ENCODE data around the gene SUMO2. TPM values are rescaled to one million over a fixed set of nuclear protein-coding genes. Genes with fewer than 3 reads are reported as not detected.

The SUMO2 gene
- total RNA-seq, 1 donor from 2014 or later, result 633 TPM

DNA sequence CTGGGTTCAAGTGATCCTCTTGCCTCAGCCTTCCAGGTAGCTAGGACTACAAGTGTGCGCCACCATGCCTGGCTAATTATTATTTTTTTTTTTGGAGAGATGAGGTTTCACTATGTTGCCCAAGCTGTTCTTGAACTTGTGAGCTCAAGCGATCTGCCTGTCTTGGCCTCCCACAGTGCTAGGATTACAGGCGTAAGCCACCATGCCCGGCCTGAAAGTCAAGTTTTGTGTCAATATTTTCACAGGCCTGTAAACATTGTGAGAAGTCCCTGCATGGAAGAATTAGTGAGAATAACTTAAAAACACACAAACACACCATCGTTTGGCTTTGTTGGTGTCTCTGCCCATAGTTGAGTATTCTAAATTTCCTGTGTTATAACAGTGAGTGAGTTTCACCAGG, 45.0 kb upstream of the SUMO2 start:
- H3K4me3 Mint-ChIP-seq (ENCODE audit: low read depth), result no peak overlapping the region
- no peaks in the 10 kb centered on the region for H3K4me1 Mint-ChIP-seq (ENCODE audit: low read depth)
- H3K9me3 Mint-ChIP-seq (ENCODE audit: low read depth), result no peaks in the 10 kb centered on the region
- DNase-seq (ENCODE audit: low spot score, unreplicated experiment), result no peak
- TF ChIP-seq, protein P1, sequence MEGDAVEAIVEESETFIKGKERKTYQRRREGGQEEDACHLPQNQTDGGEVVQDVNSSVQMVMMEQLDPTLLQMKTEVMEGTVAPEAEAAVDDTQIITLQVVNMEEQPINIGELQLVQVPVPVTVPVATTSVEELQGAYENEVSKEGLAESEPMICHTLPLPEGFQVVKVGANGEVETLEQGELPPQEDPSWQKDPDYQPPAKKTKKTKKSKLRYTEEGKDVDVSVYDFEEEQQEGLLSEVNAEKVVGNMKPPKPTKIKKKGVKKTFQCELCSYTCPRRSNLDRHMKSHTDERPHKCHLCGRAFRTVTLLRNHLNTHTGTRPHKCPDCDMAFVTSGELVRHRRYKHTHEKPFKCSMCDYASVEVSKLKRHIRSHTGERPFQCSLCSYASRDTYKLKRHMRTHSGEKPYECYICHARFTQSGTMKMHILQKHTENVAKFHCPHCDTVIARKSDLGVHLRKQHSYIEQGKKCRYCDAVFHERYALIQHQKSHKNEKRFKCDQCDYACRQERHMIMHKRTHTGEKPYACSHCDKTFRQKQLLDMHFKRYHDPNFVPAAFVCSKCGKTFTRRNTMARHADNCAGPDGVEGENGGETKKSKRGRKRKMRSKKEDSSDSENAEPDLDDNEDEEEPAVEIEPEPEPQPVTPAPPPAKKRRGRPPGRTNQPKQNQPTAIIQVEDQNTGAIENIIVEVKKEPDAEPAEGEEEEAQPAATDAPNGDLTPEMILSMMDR (IDR thresholded peaks at IDR 0.05; ENCODE audit: unreplicated experiment), result no peak
- H3K27me3 Mint-ChIP-seq, result no peaks in the 10 kb centered on the region
- H3K27ac Mint-ChIP-seq, result no peak overlapping the region
- peaks cover 5% of the 10 kb centered on the region for H3K36me3 Mint-ChIP-seq (ENCODE audit: insufficient read depth)

DNA sequence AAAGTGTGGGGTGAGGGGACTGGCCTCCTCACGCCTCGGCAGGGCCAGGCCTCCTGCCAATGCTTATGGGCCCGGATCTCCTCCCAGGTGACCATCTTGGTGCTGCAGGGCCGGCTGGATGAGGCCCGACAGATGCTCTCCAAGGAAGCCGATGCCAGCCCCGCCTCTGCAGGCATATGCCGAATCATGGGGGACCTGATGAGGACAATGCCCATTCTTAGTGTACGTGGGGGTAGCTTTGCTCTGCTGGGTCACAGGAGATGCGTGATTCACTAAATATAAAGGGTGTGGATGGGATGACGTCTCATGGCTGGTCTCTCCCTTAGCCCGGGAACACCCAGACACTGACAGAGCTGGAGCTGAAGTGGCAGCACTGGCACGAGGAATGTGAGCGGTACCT, 42.3 kb upstream of the SUMO2 start:
- H3K27me3 Mint-ChIP-seq, result no peaks in the 10 kb centered on the region
- no peak for DNase-seq (ENCODE audit: low spot score, unreplicated experiment)
- no peak overlapping the region for H3K27ac Mint-ChIP-seq
- H3K4me3 Mint-ChIP-seq (ENCODE audit: low read depth), result no peak overlapping the region
- no peaks in the 10 kb centered on the region for H3K4me1 Mint-ChIP-seq (ENCODE audit: low read depth)
- TF ChIP-seq, protein P1 (IDR thresholded peaks at IDR 0.05; ENCODE audit: unreplicated experiment), result no peak
- H3K36me3 Mint-ChIP-seq (ENCODE audit: insufficient read depth), result peaks cover 13% of the 10 kb centered on the region
- H3K9me3 Mint-ChIP-seq (ENCODE audit: low read depth), result no peaks in the 10 kb centered on the region

DNA sequence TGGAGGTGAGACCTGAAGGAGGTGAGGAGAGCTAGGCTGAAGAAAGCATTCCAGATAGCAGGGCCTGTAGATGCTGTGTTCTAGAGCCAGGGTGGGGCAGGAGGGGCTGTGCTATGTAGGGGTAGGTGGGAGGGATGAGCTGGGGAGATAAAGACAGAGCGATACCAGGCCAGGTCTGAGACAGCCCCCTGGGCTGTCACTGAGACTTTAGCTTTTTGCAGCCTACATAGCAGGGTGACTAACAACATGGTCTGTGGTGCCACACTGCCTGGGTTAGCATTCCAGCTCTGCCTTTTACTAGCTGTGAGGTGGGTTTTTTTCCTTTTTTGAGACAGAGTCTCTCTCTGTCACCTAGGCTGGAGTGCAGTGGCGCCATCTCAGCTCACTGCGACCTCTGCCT, 37.1 kb upstream of the SUMO2 start:
- DNase-seq (ENCODE audit: low spot score, unreplicated experiment), result no peak
- no peak overlapping the region for H3K4me3 Mint-ChIP-seq (ENCODE audit: low read depth)
- H3K27ac Mint-ChIP-seq, result no peak overlapping the region
- H3K9me3 Mint-ChIP-seq (ENCODE audit: low read depth), result no peaks in the 10 kb centered on the region
- peaks cover 26% of the 10 kb centered on the region for H3K36me3 Mint-ChIP-seq (ENCODE audit: insufficient read depth)
- no peaks in the 10 kb centered on the region for H3K4me1 Mint-ChIP-seq (ENCODE audit: low read depth)
- H3K27me3 Mint-ChIP-seq, result no peaks in the 10 kb centered on the region
- TF ChIP-seq, protein P1 (IDR thresholded peaks at IDR 0.05; ENCODE audit: unreplicated experiment), result no peak

DNA sequence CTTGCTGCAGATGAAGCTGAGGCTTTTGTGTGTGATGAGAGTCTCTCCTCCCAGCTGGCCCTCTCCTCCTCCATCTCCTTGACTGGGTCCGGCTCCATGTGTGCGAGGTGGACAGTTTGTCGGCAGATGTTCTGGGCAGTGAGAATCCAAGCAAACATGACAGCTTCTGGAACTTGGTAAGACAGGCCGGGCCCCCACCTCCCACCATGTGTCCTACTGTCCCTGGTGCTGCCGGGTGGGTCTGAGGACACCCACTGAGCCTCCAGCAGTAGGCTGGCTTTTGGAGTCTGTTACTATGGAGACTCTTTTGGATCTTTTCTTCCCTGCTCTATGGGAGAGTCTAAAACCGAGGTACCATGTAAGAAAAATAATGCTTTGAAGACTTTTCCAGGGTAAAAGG, 35.4 kb upstream of the SUMO2 start:
- no peaks in the 10 kb centered on the region for H3K9me3 Mint-ChIP-seq (ENCODE audit: low read depth)
- TF ChIP-seq, protein P1 (IDR thresholded peaks at IDR 0.05; ENCODE audit: unreplicated experiment), result no peak
- no peak overlapping the region for H3K27ac Mint-ChIP-seq
- H3K4me1 Mint-ChIP-seq (ENCODE audit: low read depth), result no peaks in the 10 kb centered on the region
- H3K27me3 Mint-ChIP-seq, result no peaks in the 10 kb centered on the region
- no peak for DNase-seq (ENCODE audit: low spot score, unreplicated experiment)
- peaks cover 26% of the 10 kb centered on the region for H3K36me3 Mint-ChIP-seq (ENCODE audit: insufficient read depth)
- no peak overlapping the region for H3K4me3 Mint-ChIP-seq (ENCODE audit: low read depth)

DNA sequence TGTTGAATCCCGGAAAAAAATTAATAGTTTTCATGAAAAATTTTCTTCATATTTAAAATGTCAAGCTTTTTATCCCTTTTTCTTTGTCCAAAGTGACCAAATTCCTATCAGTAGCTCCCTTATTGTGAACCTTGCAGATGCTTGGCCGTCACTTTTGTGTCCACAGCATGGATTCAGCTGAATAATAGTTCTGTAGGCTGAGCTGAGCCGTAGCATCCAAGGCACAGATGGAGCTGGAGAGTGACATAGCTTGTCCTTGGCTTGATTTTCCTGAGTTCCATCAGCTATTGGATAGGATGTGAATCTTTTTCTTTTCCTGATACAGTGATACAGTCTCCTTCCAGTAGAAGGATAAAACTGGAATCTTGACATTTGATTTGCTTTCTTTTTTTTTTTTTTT, 26.3 kb upstream of the SUMO2 start:
- no peak overlapping the region for H3K27ac Mint-ChIP-seq
- peaks cover 11% of the 10 kb centered on the region for H3K36me3 Mint-ChIP-seq (ENCODE audit: insufficient read depth)
- H3K4me1 Mint-ChIP-seq (ENCODE audit: low read depth), result peaks cover 11% of the 10 kb centered on the region
- TF ChIP-seq, protein P1 (IDR thresholded peaks at IDR 0.05; ENCODE audit: unreplicated experiment), result no peak
- DNase-seq (ENCODE audit: low spot score, unreplicated experiment), result no peak
- H3K9me3 Mint-ChIP-seq (ENCODE audit: low read depth), result no peaks in the 10 kb centered on the region
- H3K4me3 Mint-ChIP-seq (ENCODE audit: low read depth), result no peak overlapping the region
- H3K27me3 Mint-ChIP-seq, result no peaks in the 10 kb centered on the region
